OCI-LY1 (cell line): ENCODE measurements around the gene TRIM74.
"Not testable (repeated sequence)": the region's sequence is repeated elsewhere in the genome, so short reads cannot be mapped to it uniquely, and the experiment has no call there.

ENCODE experiments used
- H2AFZ ChIP-seq: fragments of 200-600 bp; sonication (generic), shearing (Covaris generic); 2 replicates; pipeline ENCODE4 v1.6.0; 2014; ENCODE audit warnings: antibody characterized with exemption, mild to moderate bottlenecking, low read length
- H3F3A ChIP-seq: fragments of 200-600 bp; sonication (generic), shearing (Covaris generic); 2 replicates; pipeline ENCODE4 v1.6.0; 2014; ENCODE audit warnings: mild to moderate bottlenecking, antibody characterized with exemption, low read length, moderate library complexity; ENCODE audit not compliant: insufficient read depth
- H3K27ac ChIP-seq: fragments of 200-600 bp; sonication (generic); 2 replicates; pipeline ENCODE4 v1.5.1; 2014; ENCODE audit warnings: low read length, mixed run types, mild to moderate bottlenecking, low read depth; ENCODE audit not compliant: poor library complexity, severe bottlenecking
- H3K27me3 ChIP-seq: fragments of 200-600 bp; sonication (generic); 2 replicates; pipeline ENCODE4 v1.6.0; 2014; ENCODE audit warnings: antibody characterized with exemption, mild to moderate bottlenecking, low read length, moderate library complexity; ENCODE audit not compliant: insufficient read depth
- H3K36me3 ChIP-seq: fragments of 200-600 bp; sonication (generic); 2 replicates; pipeline ENCODE4 v1.6.1; 2014; ENCODE audit warnings: mild to moderate bottlenecking, antibody characterized with exemption, low read length, moderate library complexity, mixed read lengths; ENCODE audit not compliant: insufficient read depth
- H3K4me1 ChIP-seq: fragments of 200-600 bp; sonication (generic); 2 replicates; pipeline ENCODE4 v1.5.1; 2014; ENCODE audit warnings: mild to moderate bottlenecking, low read length, moderate library complexity; ENCODE audit not compliant: insufficient read depth, severe bottlenecking
- H3K4me2 ChIP-seq: fragments of 200-600 bp; sonication (generic), shearing (Covaris generic); 2 replicates; pipeline ENCODE4 v1.6.1; 2014; ENCODE audit warnings: low read length
- H3K4me3 ChIP-seq: fragments of 200-600 bp; sonication (generic); 2 replicates; pipeline ENCODE4 v1.5.1; 2014; ENCODE audit warnings: low read length, low read depth, mild to moderate bottlenecking, mixed read lengths; ENCODE audit not compliant: poor library complexity, severe bottlenecking
- H3K79me2 ChIP-seq: fragments of 200-600 bp; shearing (Covaris generic); 2 replicates; pipeline ENCODE4 v1.6.1; 2016; ENCODE audit warnings: mixed run types, low read length, mixed read lengths; ENCODE audit not compliant: insufficient read depth
- H3K9ac ChIP-seq: fragments of 200-600 bp; sonication (generic), shearing (Covaris generic); 2 replicates; pipeline ENCODE4 v1.6.1; 2014; ENCODE audit warnings: mild to moderate bottlenecking, low read length, mixed read lengths
- H3K9me2 ChIP-seq: fragments of 200-600 bp; sonication (generic), shearing (Covaris generic); 2 replicates; pipeline ENCODE4 v1.6.1; 2014; ENCODE audit warnings: low read depth, mild to moderate bottlenecking, low read length, mixed read lengths
- H3K9me3 ChIP-seq: fragments of 200-600 bp; shearing (Covaris generic); 2 replicates; pipeline ENCODE4 v1.6.1; 2014; ENCODE audit warnings: low read length, mixed read lengths
- H4K20me1 ChIP-seq: fragments of 200-600 bp; sonication (generic), shearing (Covaris generic); 2 replicates; pipeline ENCODE4 v1.6.0; 2016; ENCODE audit warnings: mild to moderate bottlenecking, low read length; ENCODE audit not compliant: insufficient read depth

Gene TRIM74

GRCh38 chr7:72954563-72955198 lies 14.6 kb downstream of the TRIM74 start:
- not testable (repeated sequence) for H3K79me2 ChIP-seq, H4K20me1 ChIP-seq, H3K9ac ChIP-seq, H3F3A ChIP-seq, H3K4me1 ChIP-seq, H3K27me3 ChIP-seq, H3K9me2 ChIP-seq, H2AFZ ChIP-seq, H3K36me3 ChIP-seq, H3K27ac ChIP-seq, H3K9me3 ChIP-seq
- peak overlapping the region; percentile 42; the same call in 1 of the 2 replicates for H3K4me2 ChIP-seq
- H3K4me3 ChIP-seq, result peak overlapping the region; percentile 43

- Histone ChIP-seq H3K4me3 (peak overlapping the region; percentile 60), H3K9ac (peak overlapping the region; percentile 47; the same call in 1 of the 2 replicates), H3K4me2 (peak overlapping the region; percentile 66; the same call in 1 of the 2 replicates)
- H3K9me2 ChIP-seq, H3F3A ChIP-seq, H3K9me3 ChIP-seq, H3K27ac ChIP-seq, H3K4me1 ChIP-seq, H3K79me2 ChIP-seq, H4K20me1 ChIP-seq, H3K36me3 ChIP-seq, H2AFZ ChIP-seq, H3K27me3 ChIP-seq: not testable (repeated sequence)
Measured at GRCh38 chr7:72953901-72954562, 15.2 kb downstream of the TRIM74 start.

GRCh38 chr7:72950432-72950831 lies 18.8 kb downstream of the TRIM74 start:
- not testable (repeated sequence) for H3K27ac ChIP-seq, H3K4me2 ChIP-seq, H3K4me1 ChIP-seq, H3K9me3 ChIP-seq, H3F3A ChIP-seq, H2AFZ ChIP-seq, H3K4me3 ChIP-seq, H4K20me1 ChIP-seq, H3K9ac ChIP-seq, H3K9me2 ChIP-seq, H3K27me3 ChIP-seq, H3K79me2 ChIP-seq
- H3K36me3 ChIP-seq, result peaks cover 25% of the 10 kb centered on the region

GRCh38 chr7:72949686-72950085 lies 19.6 kb downstream of the TRIM74 start:
- not testable (repeated sequence) for H2AFZ ChIP-seq, H3K79me2 ChIP-seq, H3K9ac ChIP-seq, H3F3A ChIP-seq, H3K9me2 ChIP-seq, H3K4me2 ChIP-seq, H3K4me1 ChIP-seq, H3K27ac ChIP-seq, H3K27me3 ChIP-seq, H3K9me3 ChIP-seq, H4K20me1 ChIP-seq, H3K4me3 ChIP-seq
- H3K36me3 ChIP-seq, result peaks cover 28% of the 10 kb centered on the region

GRCh38 chr7:72949276-72949675 lies 20.0 kb downstream of the TRIM74 start:
- not testable (repeated sequence) for H3K9me2 ChIP-seq, H3K4me2 ChIP-seq, H3K27me3 ChIP-seq, H4K20me1 ChIP-seq, H3K9me3 ChIP-seq, H3K79me2 ChIP-seq, H2AFZ ChIP-seq, H3K4me3 ChIP-seq, H3K9ac ChIP-seq, H3K27ac ChIP-seq, H3F3A ChIP-seq, H3K4me1 ChIP-seq
- H3K36me3 ChIP-seq, result peaks cover 28% of the 10 kb centered on the region

- H3F3A ChIP-seq, H3K9me2 ChIP-seq, H3K27me3 ChIP-seq, H3K9ac ChIP-seq, H2AFZ ChIP-seq, H3K79me2 ChIP-seq, H4K20me1 ChIP-seq, H3K9me3 ChIP-seq, H3K4me1 ChIP-seq, H3K27ac ChIP-seq, H3K4me3 ChIP-seq, H3K4me2 ChIP-seq: not testable (repeated sequence)
- peaks cover 28% of the 10 kb centered on the region for H3K36me3 ChIP-seq
Measured at GRCh38 chr7:72948714-72949113, 20.6 kb downstream of the TRIM74 start.
